Adrenal gland (tissue), 12 donors: ENCODE measurements around the gene SELP. TPM values are rescaled to one million over a fixed set of nuclear protein-coding genes. Genes with fewer than 3 reads are reported as not detected.

ENCODE experiments used
- DNase-seq, 7 donors: peaks; one replicate each; pipeline ENCODE4 v3.0.0-alpha.2; 2019 to 2020
- H3K27ac ChIP-seq, 5 donors: fragments of 200-600 bp; sonication (generic) in 4 of 5; 1 replicate in 3 of 5; 2 replicates in 2 of 5; pipeline versions ENCODE4 v1.5.1 to v1.8.0; 2016 to 2020; ENCODE audit warnings: mild to moderate bottlenecking in 1 of 5
- H3K27me3 ChIP-seq: fragments of 200-600 bp; 2 replicates; pipeline ENCODE4 v1.8.0; 2021
- H3K36me3 ChIP-seq, 2 donors: fragments of 200-600 bp; replicated peaks in 1 of 2; 1 replicate in 1 of 2; 2 replicates in 1 of 2; pipeline versions ENCODE4 v1.5.1 to v1.8.0; 2018 to 2022
- H3K4me1 ChIP-seq, 2 donors: fragments of 200-600 bp; replicated peaks in 1 of 2; 1 replicate in 1 of 2; 2 replicates in 1 of 2; pipeline versions ENCODE4 v1.5.1 to v1.8.0; 2018 to 2021
- H3K4me3 ChIP-seq, 4 donors: fragments of 200-600 bp; sonication (generic) in 3 of 4; one replicate each; pipeline ENCODE4 v1.5.1; 2016 to 2018
- H3K9me3 ChIP-seq, 3 donors: fragments of 200-600 bp; sonication (generic) in 1 of 3; replicated peaks in 1 of 3; 1 replicate in 2 of 3; 2 replicates in 1 of 3; pipeline versions ENCODE4 v1.5.1 to v1.8.0; 2016 to 2021
- CTCF ChIP-seq, 6 experiments: fragments of 450-650 bp in 4 of 6; fragments of 200-600 bp in 2 of 6; sonication (generic) in 1 of 6; IDR thresholded peaks; 1 replicate in 5 of 6; 2 replicates in 1 of 6; pipeline versions ENCODE4 v1.5.1 to v1.8.0; 2016 to 2021; ENCODE audit warnings: antibody characterized with exemption in 6 of 6, mild to moderate bottlenecking in 2 of 6, moderate library complexity in 1 of 6
- POLR2A ChIP-seq, 2 donors: fragments of 450-650 bp; IDR thresholded peaks; one replicate each; pipeline ENCODE4 v1.6.1; 2017; ENCODE audit warnings: antibody characterized with exemption in 2 of 2, mild to moderate bottlenecking in 2 of 2, moderate library complexity in 1 of 2
- WGBS, 4 donors: extraction: QIAGEN DNeasy Blood & Tissue Kit in 2 of 4; methylation state at CpG; one replicate each; pipeline versions ENCODE4 v1.1.5 to v1.1.7; 2013 to 2017; 5-methylcytosine and 5-hydroxymethylcytosine counted together
- intact Hi-C, 2 donors: fragments of 100-400 bp; cut with DNase I; formaldehyde crosslinking; loops; one replicate each; pipeline versions ENCODE4 v1.14.1 to v1.15.0; 2022 to 2023
- polyA plus RNA-seq, 3 donors: library from polyadenylated mRNA; stranded (reverse); fragments of 200-250 nt in 2 of 3; fragments of 350-450 nt in 1 of 3; fragmentation: Illumina TruSeq in 1 of 3; extraction: RNeasy Lipid Tissue Mini Kit (QIAGEN cat#74804) in 1 of 3; gene quantifications; one replicate each; pipeline ENCODE4 v1.2.3, GENCODE V29; 2013 to 2014
- total RNA-seq, 9 donors: library from RNA; depleted of rRNA in 4 of 9; stranded (reverse); fragments of >200 nt in 4 of 9; fragments of 120-200 nt in 1 of 9; fragmentation: NEBNext Ultra II Directional in 1 of 9; extraction: Animal tissue kit (Norgen Biotek cat#: 25700) in 1 of 9; gene quantifications; one replicate each; pipeline versions ENCODE4 v1.1.0 to v1.2.4, GENCODE V29; 2013 to 2023
- donor health status: healthy with polysubstance abuse.
- donor health status: Bipolar disorder and iron deficiency.
- donor health status: DM: yes; HTN: yes; CAD: no.
- donor health status: DM: no; HTN: no; CAD: no.
- donor health status: DM: no; HTN: no; CAD: no.
- donor health status: DM: yes; HTN: yes; CAD: no.

SELP gene
- total and polyA plus RNA-seq, 12 donors = 1.6 to 10.9 (median 3.4) TPM

- Histone ChIP-seq H3K27ac (no peak overlapping the region), H3K4me1 (no peaks in the 10 kb centered on the region), H3K4me3 (no peak overlapping the region), H3K27me3 (peaks cover 7% of the 10 kb centered on the region), H3K36me3 (no peaks in the 10 kb centered on the region), H3K9me3 (no peaks in the 10 kb centered on the region)
- intact Hi-C loops = loop anchor here in 1 of 2 donors (10.0 kb wide), 1 partner anchor 119 kb away; the partner anchor contains the start of gene SELL
- WGBS, 4 donors = 43 to 63% (median 55%) methylated on average over 3 of the region's 3 CpGs
- no peak for DNase-seq
- TF ChIP-seq POLR2A (IDR thresholded peaks at IDR 0.05) (no peak), CTCF (IDR thresholded peaks at IDR 0.05) (no peak)
Observed at GRCh38 chr1:169595764-169596711, 33.9 kb downstream of the SELP start.

GRCh38 chr1:169594391-169594790, 35.5 kb downstream of the SELP start:
- DNase-seq = no peak
- 54 to 60% (median 57%) methylated on average over 3 of the region's 3 CpGs for WGBS, 4 donors
- intact Hi-C loops = loop anchor here in 1 of 2 donors (10.0 kb wide), 1 partner anchor 120 kb away; the partner anchor contains the start of gene SELL

GRCh38 chr1:169590932-169591331, 39.0 kb downstream of the SELP start:
- TF ChIP-seq CTCF (IDR thresholded peaks at IDR 0.05) (no peak), POLR2A (IDR thresholded peaks at IDR 0.05) (no peak)
- 73 to 84% (median 81%) methylated on average over 5 of the region's 5 CpGs for WGBS, 4 donors
- intact Hi-C loops = loop anchor here in 1 of 2 donors (10.0 kb wide), 1 partner anchor 124 kb away; the partner anchor contains the start of gene SELL

More at GRCh38 chr1:169594391-169594790, 35.5 kb downstream of the SELP start:
- TF ChIP-seq POLR2A (IDR thresholded peaks at IDR 0.05) (no peak), CTCF (IDR thresholded peaks at IDR 0.05) (no peak)
- H3K36me3 ChIP-seq = no peaks in the 10 kb centered on the region
- no peak overlapping the region for H3K4me3 ChIP-seq
- no peaks in the 10 kb centered on the region for H3K9me3 ChIP-seq
- H3K27me3 ChIP-seq = peaks cover 7% of the 10 kb centered on the region
- no peaks in the 10 kb centered on the region for H3K4me1 ChIP-seq
- no peak overlapping the region for H3K27ac ChIP-seq

DNA sequence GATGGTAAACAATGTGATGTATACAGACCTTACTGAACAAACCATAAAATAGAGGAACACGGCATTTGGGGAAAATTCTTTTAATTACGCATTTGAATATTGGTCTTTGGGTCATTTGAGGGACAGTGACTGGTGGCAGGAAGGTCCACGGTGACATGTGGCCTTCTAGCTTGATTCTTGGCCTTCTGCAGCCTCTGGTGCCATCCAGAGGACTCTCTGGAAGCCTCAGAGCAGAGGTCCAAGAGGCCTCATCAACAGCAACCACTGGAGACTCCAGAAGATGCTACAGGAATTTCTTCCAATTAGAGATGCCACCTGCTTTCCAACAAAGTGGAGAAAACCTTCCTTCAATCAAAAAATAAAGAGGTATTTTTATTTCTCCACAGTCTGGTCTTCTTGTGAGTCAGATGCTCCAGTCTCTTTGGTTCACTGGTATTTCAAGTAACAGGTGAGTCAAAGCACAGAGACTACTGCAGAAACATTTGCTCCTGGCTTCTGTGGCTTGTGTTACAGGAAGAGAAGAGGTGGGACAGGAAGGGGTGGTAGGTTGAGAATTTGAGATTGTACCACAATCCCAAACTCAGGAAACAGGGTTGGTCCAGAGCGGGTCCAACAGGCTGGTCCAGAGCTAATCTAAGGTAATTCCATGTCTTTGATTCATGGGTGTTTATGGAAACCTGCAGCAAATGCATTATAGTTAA, 41.0 kb downstream of the SELP start:
- H3K4me3 ChIP-seq = no peak overlapping the region

More at GRCh38 chr1:169590932-169591331, 39.0 kb downstream of the SELP start:
- no peak for DNase-seq
- Histone ChIP-seq H3K4me3 (no peak overlapping the region), H3K27me3 (no peaks in the 10 kb centered on the region), H3K27ac (no peak overlapping the region), H3K36me3 (no peaks in the 10 kb centered on the region), H3K9me3 (no peaks in the 10 kb centered on the region), H3K4me1 (peaks cover 0 to 9% of the 10 kb centered on the region in 2 donors)

More for the DNA sequence above, 41.0 kb downstream of the SELP start:
- no peak for DNase-seq
- Histone ChIP-seq H3K9me3 (no peaks in the 10 kb centered on the region), H3K36me3 (no peaks in the 10 kb centered on the region), H3K27me3 (peaks cover 4% of the 10 kb centered on the region), H3K4me1 (peaks cover 0 to 9% of the 10 kb centered on the region in 2 donors), H3K27ac (no peak overlapping the region)
- 72 to 83% (median 81%) methylated on average over 4 of the region's 4 CpGs for WGBS, 4 donors
- intact Hi-C loops = loop anchor here in 1 of 2 donors (10.0 kb wide), 1 partner anchor 226 kb away; no protein-coding TSS in a partner anchor
- no peak for TF ChIP-seq POLR2A (IDR thresholded peaks at IDR 0.05)
- no peak for TF ChIP-seq CTCF (IDR thresholded peaks at IDR 0.05)
